ENCODE measurements around the gene JAZF1. TPM values are rescaled to one million over a fixed set of nuclear protein-coding genes. Genes with fewer than 3 reads are reported as not detected.

The JAZF1 gene
- total RNA-seq, 1 experiment from 2014 or later, result 0.90 TPM

DNA sequence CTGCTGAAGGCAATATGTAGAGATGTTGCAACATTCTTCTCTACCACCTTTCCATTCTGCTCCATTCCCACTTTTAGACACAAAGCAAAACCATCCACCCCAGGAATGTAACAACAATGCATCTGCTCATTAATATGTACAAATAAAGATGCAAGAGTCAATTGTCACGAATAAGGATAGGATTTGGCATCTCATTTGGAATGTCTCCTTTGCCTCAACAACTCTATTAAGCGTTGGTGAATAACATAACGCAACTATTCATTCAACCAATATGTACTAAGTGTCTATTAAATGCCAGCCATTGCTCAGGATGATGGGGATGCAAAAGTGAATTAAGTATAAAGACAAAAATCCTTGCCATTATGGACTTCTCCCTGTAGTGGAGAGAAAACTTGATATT lies 152.1 kb downstream of the JAZF1 start:
- DNase-seq, result no peak
- no peak overlapping the region for H3K4me3 ChIP-seq
- TF ChIP-seq EZH2 (IDR thresholded peaks at IDR 0.05; ENCODE audit: low read depth) (no peak), CTCF (conservative IDR thresholded peaks at IDR 0.05) (no peak)
- POLR2A ChIA-PET (ENCODE audit: unreplicated experiment), result no interaction called here
- BruUV-seq (replicated peaks), result no TSS peak
- H4K20me1 ChIP-seq (ENCODE audit: insufficient read depth), result no peaks in the 10 kb centered on the region
- no peaks in the 10 kb centered on the region for H3K36me3 ChIP-seq (ENCODE audit: low read depth)
- peaks cover 3% of the 10 kb centered on the region for H3K4me1 ChIP-seq (replicated peaks; ENCODE audit: insufficient read depth)
- H3F3A ChIP-seq (ENCODE audit: insufficient read depth, low read depth), result no peaks in the 10 kb centered on the region
- H3K79me2 ChIP-seq (ENCODE audit: low read depth), result no peaks in the 10 kb centered on the region
- H3K27ac ChIP-seq, result no peak overlapping the region
- intact Hi-C loops (cut with micrococcal nuclease; ENCODE audit: unreplicated experiment), result loop anchor here (10.0 kb wide), 2 partner anchors 1174 to 1664 kb away; no protein-coding TSS in a partner anchor
- CTCF ChIA-PET, result no interaction called here
- H3K9me3 ChIP-seq (ENCODE audit: insufficient read depth, low read depth), result no peaks in the 10 kb centered on the region
- no peak overlapping the region for H2AFZ ChIP-seq
- H3K9me2 ChIP-seq (ENCODE audit: insufficient read depth), result no peaks in the 10 kb centered on the region
- H3K27me3 ChIP-seq (ENCODE audit: insufficient read depth, low read depth), result no peaks in the 10 kb centered on the region
- H3K4me2 ChIP-seq, result no peak overlapping the region

DNA sequence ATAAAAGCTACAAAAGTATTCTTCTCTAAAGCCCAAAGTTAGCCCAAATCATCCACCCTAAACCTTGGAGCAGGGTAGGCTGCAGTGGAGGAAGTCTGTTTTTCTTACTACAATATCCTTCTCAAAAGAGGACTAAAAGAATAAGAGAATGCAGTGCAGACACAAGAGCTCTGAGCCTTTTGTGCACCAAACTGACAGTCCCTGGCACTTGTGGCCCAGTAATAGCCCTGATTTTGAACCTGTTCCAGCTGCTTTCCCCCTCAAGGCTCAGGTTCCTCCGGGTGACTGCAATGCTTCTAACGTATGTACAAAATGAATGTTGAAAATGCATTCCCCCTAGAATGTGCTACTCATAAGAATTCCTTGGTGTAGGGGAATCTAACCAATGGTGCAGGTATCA lies 154.4 kb downstream of the JAZF1 start:
- no peaks in the 10 kb centered on the region for H3F3A ChIP-seq (ENCODE audit: insufficient read depth, low read depth)
- ChIA-PET CTCF (no interaction called here), POLR2A (ENCODE audit: unreplicated experiment) (no interaction called here)
- BruUV-seq (replicated peaks), result no TSS peak
- DNase-seq, result no peak
- H3K36me3 ChIP-seq (ENCODE audit: low read depth), result no peaks in the 10 kb centered on the region
- no peaks in the 10 kb centered on the region for H3K9me3 ChIP-seq (ENCODE audit: insufficient read depth, low read depth)
- no peak overlapping the region for H3K27ac ChIP-seq
- H3K79me2 ChIP-seq (ENCODE audit: low read depth), result no peaks in the 10 kb centered on the region
- no peak overlapping the region for H3K4me2 ChIP-seq
- no peaks in the 10 kb centered on the region for H3K9me2 ChIP-seq (ENCODE audit: insufficient read depth)
- H3K4me1 ChIP-seq (replicated peaks; ENCODE audit: insufficient read depth), result no peaks in the 10 kb centered on the region
- H3K27me3 ChIP-seq (ENCODE audit: insufficient read depth, low read depth), result no peaks in the 10 kb centered on the region
- no peaks in the 10 kb centered on the region for H4K20me1 ChIP-seq (ENCODE audit: insufficient read depth)
- TF ChIP-seq CTCF (conservative IDR thresholded peaks at IDR 0.05) (no peak), EZH2 (IDR thresholded peaks at IDR 0.05; ENCODE audit: low read depth) (no peak)
- intact Hi-C loops (cut with micrococcal nuclease; ENCODE audit: unreplicated experiment), result loop anchor here (10.0 kb wide), 2 partner anchors 1171 to 1661 kb away; no protein-coding TSS in a partner anchor
- no peak overlapping the region for H2AFZ ChIP-seq
- no peak overlapping the region for H3K4me3 ChIP-seq

DNA sequence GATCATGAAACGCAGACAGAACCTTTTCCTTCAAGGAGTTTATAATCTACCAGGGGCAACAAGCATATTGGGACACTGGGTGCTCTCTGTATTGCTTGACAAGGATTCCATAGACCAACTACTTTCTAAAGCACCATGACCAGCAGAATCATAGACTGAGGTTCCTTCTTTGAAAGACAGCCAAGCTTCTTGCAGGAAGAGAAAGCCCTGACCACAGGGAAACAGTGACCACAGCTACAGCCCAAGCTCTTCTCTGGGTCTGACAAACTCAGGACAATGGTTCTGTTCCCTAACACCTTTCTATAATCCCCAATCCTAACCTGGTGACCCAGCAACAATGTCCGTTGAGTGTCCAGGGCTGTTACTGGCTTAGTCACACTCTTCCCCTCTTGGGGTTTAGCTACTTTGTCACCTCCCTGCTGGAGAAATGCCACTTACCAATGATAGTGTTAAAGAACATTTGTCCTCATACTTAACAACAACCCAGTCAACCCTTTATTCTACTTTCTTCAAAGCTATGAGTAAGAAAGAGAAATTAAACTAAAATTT lies 155.7 kb downstream of the JAZF1 start:
- Histone ChIP-seq H3K9me3 (ENCODE audit: insufficient read depth, low read depth) (no peaks in the 10 kb centered on the region), H3F3A (ENCODE audit: insufficient read depth, low read depth) (no peaks in the 10 kb centered on the region), H3K36me3 (ENCODE audit: low read depth) (no peaks in the 10 kb centered on the region), H4K20me1 (ENCODE audit: insufficient read depth) (no peaks in the 10 kb centered on the region), H3K27me3 (ENCODE audit: insufficient read depth, low read depth) (no peaks in the 10 kb centered on the region), H3K79me2 (ENCODE audit: low read depth) (no peaks in the 10 kb centered on the region), H3K9me2 (ENCODE audit: insufficient read depth) (no peaks in the 10 kb centered on the region), H3K27ac (no peak overlapping the region), H3K4me1 (replicated peaks; ENCODE audit: insufficient read depth) (peaks cover 8% of the 10 kb centered on the region; the same call in 1 of the 2 replicates), H2AFZ (no peak overlapping the region), H3K4me2 (no peak overlapping the region), H3K4me3 (no peak overlapping the region)
- no TSS peak for BruUV-seq (replicated peaks)
- no peak for DNase-seq
- POLR2A ChIA-PET (ENCODE audit: unreplicated experiment), result no interaction called here
- intact Hi-C loops (cut with micrococcal nuclease; ENCODE audit: unreplicated experiment), result loop anchor here (5.0 to 10.0 kb wide), 4 partner anchors 268 to 1660 kb away; no protein-coding TSS in a partner anchor
- CTCF ChIA-PET, result interaction anchor here (0.6 to 1.6 kb wide), 2 partner anchors 37 to 42 kb away, joined by 5 to 7 read pairs; no protein-coding TSS in a partner anchor
- TF ChIP-seq EZH2 (IDR thresholded peaks at IDR 0.05; ENCODE audit: low read depth), result no peak
- TF ChIP-seq CTCF (conservative IDR thresholded peaks at IDR 0.05), result no peak

Measured in PC-9 (cell line).